GM18502 (cell line): ENCODE results near the gene MSH5.
"Not testable (repeated sequence)": the region's sequence is repeated elsewhere in the genome, so short reads cannot be mapped to it uniquely, and the experiment has no call there.

Experiments
- ATAC-seq: cut with Tn5 transposase; IDR thresholded peaks from one replicate; pipeline ENCODE4 v1.9.1; 2021; ENCODE audit warnings: mild to moderate bottlenecking; ENCODE audit not compliant: unreplicated experiment, poor library complexity

MSH5 gene

DNA sequence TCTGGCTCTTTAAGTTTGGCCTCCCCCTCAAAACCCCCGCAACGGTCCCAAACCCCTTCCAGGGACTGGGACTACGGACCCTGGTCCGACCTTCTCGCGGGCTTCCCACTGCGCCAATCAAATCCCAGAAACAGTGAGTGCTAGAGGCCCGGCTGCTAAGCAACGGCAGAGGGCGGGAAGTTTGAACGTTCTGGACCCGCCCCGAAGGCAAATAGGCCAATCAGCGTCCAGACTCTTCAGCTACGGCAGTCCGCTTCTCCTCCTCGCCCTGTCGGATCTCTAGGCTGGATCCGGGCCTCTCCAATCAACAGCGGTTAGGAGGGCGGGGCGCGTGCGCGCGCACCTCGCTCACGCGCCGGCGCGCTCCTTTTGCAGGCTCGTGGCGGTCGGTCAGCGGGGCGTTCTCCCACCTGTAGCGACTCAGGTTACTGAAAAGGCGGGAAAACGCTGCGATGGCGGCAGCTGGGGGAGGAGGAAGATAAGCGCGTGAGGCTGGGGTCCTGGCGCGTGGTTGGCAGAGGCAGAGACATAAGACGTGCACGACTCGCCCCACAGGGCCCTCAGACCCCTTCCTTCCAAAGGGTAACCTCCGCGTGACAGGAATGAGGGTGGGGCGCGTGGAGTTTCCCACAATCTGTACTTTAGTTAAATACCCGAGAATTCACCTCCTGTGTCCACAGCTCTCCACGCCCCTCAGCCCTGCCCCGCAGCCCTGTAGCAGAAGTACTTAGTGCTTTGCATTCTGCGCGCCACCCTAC is at the start of gene MSH5:
Gene MSH5, plus strand, starts transcription at position 367 of the 758 bp plus-strand sequence. CDS start 462 bp downstream, outside the sequence.
- ATAC-seq = peak; percentile 66

DNA sequence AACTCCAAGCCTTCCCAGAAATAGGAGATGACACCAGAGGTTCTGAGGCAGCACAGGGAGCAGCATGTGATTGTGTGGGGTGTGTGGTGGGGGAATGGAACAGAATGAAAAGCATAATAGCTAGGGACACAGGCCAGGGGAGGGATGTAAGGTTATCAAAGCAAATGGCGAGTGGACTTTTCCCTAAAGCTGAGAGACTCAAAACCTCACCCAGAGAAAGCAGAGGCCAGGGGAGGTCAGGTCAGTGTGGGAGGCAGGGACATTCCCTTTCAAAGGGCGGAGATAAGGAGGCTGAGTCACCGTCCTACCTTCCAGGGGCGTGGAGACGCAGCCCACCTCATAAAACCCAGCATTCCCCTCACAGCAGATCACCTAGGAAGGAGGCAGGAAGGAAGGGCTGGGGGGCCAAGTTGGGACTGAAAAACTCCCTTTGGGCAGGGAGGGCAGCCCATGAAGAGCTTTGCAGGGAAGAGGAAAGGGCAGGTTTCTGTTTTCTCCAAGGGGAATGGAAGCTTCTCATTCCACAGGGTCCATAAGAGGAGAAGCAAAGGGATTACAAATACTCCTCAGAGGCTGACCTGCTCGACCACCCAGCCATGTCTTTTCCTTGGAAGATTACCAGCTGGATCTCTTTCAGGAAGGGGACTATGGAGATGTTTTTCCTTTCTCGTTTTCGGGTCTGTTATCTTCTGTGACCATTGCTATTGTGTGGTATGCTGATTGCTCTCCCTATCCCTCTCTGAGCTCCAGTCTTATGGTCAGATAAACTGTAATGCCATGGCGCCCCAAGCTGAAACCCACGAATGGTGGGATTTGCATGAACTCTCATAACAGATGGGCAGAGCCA is 49.4 kb upstream of the MSH5 start:
- ATAC-seq = no peak

- ATAC-seq = no peak
Measured at GRCh38 chr6:31691078-31691463, 48.7 kb upstream of the MSH5 start.

DNA sequence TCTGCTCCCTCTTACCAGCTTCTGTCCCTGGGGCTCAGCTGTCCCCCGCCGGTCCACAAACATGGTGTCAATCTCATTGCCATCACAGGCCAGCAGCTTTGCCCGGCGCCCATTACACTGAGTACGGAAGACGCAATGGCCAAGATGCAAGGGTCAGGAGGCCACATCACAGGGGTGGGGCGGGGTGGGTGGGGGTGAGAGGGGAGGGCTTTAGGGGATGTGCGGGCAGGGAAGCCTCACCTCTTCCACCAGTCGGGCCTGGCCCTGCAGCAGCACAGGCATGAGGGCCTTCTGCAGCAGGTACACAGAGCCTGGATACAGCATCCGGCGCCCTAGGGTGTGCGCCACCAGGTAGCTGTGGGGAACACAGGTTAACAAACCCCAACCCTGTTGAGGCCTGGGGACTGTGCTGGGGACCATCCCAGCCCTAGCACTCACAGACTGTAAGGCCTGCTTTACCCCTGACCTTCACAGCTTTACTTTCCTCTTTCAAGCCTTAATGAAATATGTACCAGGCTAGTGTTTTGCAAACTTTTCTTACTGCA is 48.2 kb upstream of the MSH5 start:
- no peak for ATAC-seq

GRCh38 chr6:31692353-31692752 is 47.5 kb upstream of the MSH5 start:
- ATAC-seq = no peak

DNA sequence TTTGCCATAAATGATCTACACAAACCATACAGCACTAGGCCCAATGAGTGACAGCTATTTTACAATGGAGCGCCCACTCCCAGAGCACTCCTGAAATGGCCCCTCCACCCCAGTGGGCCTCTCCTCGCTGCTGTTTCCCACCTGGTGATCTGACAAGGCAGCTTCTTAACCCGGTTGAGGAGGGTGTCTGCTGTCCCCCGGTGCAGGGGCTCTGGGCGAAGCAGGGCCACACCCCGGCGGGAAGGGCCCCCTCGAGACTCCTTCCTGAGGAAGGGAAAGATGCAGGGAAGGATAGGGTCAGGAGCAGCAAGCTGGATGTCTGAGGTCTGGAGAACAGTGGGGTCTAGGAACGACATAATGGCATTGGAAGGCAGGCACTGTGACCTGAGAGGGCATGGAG is 46.9 kb upstream of the MSH5 start:
- no peak for ATAC-seq

DNA sequence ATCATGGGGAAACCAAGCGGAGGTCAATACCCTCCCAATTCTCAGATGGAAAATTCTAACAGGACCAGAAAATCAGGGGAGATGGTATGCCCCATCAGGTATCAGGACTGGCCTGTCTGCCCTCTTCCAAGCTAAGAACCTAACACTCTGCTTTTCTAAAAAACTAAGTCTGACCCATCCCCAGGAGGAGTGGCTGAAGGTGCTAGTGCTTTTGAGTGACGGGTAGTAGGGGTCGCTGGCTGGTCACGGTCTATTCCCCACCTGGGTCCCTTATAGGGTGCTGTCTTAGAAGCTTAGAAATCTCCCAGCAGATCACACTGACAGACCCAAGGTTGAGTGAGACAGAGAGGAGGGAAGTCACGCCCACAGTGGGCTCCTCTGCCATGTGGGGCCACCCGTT is 46.3 kb upstream of the MSH5 start:
- ATAC-seq = no peak

DNA sequence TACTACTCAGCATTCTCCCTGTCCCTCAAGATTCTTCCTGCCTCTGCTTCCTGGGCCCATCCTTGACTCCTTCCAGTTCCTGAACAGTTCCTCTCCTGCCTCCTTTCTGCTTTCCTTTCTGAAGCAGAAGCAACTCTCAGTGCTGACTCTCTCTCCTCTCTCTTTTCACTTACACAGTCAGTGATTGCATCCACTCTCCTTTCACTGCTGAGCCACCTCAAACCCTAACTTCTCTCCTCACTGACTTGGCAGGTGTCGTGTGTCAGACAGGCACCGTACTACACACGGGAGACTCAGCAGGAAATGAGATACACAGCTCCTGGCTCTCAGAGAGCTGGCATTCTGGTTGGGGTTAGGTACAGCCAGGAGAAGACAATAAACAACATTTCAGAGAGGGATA is 42.2 kb upstream of the MSH5 start:
- ATAC-seq = no peak

DNA sequence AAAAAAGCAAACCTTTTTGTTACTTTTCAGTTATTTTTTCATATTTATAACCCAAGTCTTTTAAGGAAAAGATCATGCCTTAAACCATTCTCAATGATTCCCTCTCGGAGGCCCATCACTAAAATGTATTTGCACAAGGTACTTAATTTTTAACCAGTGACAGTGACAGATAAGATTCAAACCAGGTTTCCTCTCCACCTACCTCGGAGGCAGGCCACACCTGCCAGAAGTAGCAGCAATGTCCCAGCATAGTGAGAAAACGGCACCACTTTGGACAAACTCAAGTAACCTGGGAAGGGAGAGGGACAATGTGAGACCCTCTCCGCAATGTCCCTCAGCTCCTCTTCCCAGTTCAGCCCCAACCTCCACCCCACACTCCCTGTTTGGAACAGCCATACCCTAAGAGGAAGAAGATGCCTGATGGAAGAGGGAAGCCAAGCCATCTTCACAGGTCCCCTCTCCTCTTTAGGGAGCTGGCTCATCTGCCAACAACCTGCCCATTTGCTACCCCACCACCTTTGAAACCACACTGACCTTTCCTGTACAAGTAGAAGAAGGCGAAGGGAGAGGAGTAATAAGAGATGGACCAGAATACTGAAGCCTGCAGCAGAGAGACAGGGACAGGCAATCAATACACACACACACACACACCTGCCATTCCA is 38.9 kb upstream of the MSH5 start:
- ATAC-seq = no peak

DNA sequence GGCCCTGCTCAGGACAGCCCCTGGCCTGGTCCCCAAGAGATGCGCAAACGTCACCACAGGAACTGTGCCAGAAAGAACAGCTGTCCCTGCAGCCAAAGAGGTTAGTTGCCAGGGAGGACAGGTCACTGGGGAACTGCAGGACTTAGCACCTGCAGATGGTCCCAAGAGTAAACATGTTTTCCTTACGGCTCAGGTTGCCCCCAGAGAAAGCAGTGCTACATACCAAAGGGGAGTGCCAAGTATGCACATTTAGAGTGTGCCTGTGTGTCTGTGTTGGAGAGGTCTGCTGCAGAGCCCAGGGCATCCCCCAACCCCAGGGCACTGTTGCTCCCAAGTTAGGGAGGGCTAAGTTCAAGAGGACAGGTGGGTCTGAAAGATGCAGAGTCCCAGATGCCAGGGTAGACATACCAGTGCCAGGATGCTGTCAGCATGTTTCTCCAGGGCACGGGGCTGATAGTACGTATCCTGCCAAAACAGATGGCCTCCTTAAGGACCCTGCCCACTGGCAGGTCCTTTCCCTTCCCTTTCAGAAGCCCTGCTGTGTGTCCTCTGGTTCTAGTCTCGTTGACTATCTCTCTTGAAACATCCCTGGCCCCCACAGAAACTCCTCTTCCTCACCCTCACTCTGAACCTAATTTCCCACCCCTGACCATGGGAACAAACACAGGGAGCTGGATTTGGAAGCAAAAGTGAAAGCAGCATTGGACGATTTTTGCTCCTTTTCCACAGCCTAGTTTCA is 38.0 kb upstream of the MSH5 start:
- no peak for ATAC-seq

- ATAC-seq = no peak
Measured at GRCh38 chr6:31702405-31702818, 37.4 kb upstream of the MSH5 start.

- peak; percentile 90 for ATAC-seq
Measured at GRCh38 chr6:31702819-31703716, 36.7 kb upstream of the MSH5 start, which contains the start of gene ABHD16A. Gene ABHD16A (minus strand): TSS chr6:31703324. CDS start chr6:31703281, 43 bp downstream.

- ATAC-seq = no peak
Measured at GRCh38 chr6:31705931-31706330, 33.9 kb upstream of the MSH5 start.

DNA sequence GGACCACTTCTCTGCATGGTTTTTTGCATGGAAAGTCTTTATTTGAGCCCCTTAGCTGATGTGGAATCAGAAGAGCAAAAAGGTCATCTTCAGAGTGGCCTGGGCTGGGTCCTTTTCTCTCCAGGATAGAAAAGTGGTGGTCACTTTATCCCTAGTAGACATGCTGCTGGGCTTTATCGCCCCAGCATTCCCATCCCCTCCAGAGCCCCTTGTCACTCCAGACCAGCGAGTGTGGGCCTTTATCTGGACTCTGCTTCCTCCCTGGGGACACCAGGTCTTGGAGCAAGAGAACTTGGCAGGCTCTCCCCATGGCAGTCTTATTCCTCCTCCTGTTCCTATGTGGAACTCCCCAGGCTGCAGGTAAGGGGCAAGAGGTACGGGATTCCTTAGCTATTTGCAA is 33.2 kb upstream of the MSH5 start, which contains the start of gene LY6G6F:
Gene LY6G6F, plus strand, starts transcription at position 268 of the 400 bp plus-strand sequence. Its CDS starts 41 bp downstream, at position 309.
- no peak for ATAC-seq

DNA sequence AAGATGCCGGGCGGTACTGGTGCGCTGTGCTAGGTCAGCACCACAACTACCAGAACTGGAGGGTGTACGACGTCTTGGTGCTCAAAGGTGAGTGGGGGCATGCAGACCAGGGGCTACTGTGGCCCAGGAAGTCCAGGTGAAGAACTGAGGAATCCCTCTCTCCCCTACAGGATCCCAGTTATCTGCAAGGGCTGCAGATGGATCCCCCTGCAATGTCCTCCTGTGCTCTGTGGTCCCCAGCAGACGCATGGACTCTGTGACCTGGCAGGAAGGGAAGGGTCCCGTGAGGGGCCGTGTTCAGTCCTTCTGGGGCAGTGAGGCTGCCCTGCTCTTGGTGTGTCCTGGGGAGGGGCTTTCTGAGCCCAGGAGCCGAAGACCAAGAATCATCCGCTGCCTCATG is 32.1 kb upstream of the MSH5 start:
- ATAC-seq = no peak

DNA sequence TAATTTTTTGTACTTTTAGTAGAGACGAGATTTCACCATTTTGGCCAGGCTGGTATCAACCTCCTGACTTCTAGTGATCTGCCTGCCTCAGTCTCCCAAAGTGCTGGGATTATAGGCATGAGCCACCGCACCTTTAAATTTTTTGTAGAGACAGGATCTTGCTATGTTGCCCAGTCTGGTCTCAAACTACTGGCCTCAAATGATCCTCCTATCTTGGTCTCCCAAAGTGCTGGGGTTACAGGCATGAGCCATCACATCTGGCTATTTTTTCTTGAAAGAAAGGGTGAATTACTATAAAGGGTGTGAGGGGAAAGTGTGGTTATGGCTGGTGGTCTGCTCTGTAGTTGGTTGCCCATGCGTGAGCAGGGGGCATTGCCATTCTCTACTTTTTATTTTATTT is 31.6 kb upstream of the MSH5 start:
- ATAC-seq = no peak

- not testable (repeated sequence) for ATAC-seq
Measured at GRCh38 chr6:31709157-31709556, 30.6 kb upstream of the MSH5 start.

- no peak for ATAC-seq
Measured at GRCh38 chr6:31710523-31711219, 29.1 kb upstream of the MSH5 start.
